ENCODE data around the gene CDH4.

- TF ChIP-seq CTCF (IDR thresholded peaks at IDR 0.05; ENCODE audit: insufficient read depth, low read length) = no peak
- TF ChIP-seq REST (IDR thresholded peaks at IDR 0.05; ENCODE audit: insufficient replicate concordance, low read depth) = no peak
- no peak for TF ChIP-seq POLR2AphosphoS5 (IDR thresholded peaks at IDR 0.05; ENCODE audit: low read depth)
- TF ChIP-seq SPI1 (IDR thresholded peaks at IDR 0.05; ENCODE audit: borderline replicate concordance, low read depth) = no peak
- no peak for TF ChIP-seq GABPA (IDR thresholded peaks at IDR 0.05; ENCODE audit: low read depth)
These were observed 262.9 kb downstream of the CDH4 start for GRCh38 chr20:61514805-61515505.
